H1 (cell line): ENCODE results near the gene ADAMTS6.

Experiments
- CHD1 ChIP-seq: IDR thresholded peaks from 2 replicates; pipeline ENCODE4 v1.6.1; 2012; ENCODE audit warnings: low read depth, low read length, improper control_type of control experiment
- POLR2A ChIP-seq, 2 experiments: IDR thresholded peaks; 1 replicate in 1 of 2; 2 replicates in 1 of 2; pipeline ENCODE4 v1.6.1; 2011; ENCODE audit warnings: low read depth in 2 of 2, low read length in 2 of 2, mild to moderate bottlenecking in 2 of 2; ENCODE audit errors: control extremely low read depth in 1 of 2
- SP1 ChIP-seq: IDR thresholded peaks from 2 replicates; pipeline ENCODE4 v1.6.1; 2011; ENCODE audit warnings: low read depth, low read length
- TF ChIP-seq, protein P1 (sequence below), 3 experiments: IDR thresholded peaks; 1 replicate in 2 of 3; 2 replicates in 1 of 3; pipeline versions ENCODE4 v1.5.1 to v1.6.1; 2011; ENCODE audit warnings: low read length in 3 of 3, mild to moderate bottlenecking in 3 of 3, inconsistent platforms in 2 of 3, low read depth in 1 of 3, moderate library complexity in 1 of 3; ENCODE audit not compliant: insufficient read depth in 1 of 3; ENCODE audit errors: control extremely low read depth in 1 of 3

DNA sequence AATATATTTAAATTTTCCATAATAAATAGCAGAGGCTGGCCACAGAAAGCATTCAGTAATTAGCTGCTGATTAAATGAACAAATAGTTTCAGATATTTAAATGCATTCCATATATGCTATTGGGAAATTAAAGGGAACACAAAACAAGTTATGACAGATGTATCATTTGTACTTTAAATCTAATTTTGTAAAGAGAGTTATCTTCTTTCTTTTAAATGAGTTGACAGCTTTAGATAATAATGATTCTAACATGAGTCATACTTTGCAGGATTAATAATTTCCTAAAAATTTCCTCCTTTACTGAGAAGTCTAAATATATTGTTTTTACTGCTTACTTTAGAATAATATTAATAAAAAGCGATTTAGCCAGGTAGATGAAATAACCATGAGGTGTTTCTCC is 320.1 kb downstream of the ADAMTS6 start:
- TF ChIP-seq, protein P1, sequence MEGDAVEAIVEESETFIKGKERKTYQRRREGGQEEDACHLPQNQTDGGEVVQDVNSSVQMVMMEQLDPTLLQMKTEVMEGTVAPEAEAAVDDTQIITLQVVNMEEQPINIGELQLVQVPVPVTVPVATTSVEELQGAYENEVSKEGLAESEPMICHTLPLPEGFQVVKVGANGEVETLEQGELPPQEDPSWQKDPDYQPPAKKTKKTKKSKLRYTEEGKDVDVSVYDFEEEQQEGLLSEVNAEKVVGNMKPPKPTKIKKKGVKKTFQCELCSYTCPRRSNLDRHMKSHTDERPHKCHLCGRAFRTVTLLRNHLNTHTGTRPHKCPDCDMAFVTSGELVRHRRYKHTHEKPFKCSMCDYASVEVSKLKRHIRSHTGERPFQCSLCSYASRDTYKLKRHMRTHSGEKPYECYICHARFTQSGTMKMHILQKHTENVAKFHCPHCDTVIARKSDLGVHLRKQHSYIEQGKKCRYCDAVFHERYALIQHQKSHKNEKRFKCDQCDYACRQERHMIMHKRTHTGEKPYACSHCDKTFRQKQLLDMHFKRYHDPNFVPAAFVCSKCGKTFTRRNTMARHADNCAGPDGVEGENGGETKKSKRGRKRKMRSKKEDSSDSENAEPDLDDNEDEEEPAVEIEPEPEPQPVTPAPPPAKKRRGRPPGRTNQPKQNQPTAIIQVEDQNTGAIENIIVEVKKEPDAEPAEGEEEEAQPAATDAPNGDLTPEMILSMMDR (IDR thresholded peaks at IDR 0.05; ENCODE audit: control extremely low read depth in 1 of 3, insufficient read depth in 1 of 3, low read depth in 1 of 3, low read length in 3 of 3): no peak
- TF ChIP-seq CHD1 (no peak), SP1 (no peak), POLR2A (IDR thresholded peaks at IDR 0.05; ENCODE audit: control extremely low read depth in 1 of 2, low read depth in 2 of 2, low read length in 2 of 2) (no peak)
